ENCODE results near the gene ABCC8. TPM values are rescaled to one million over a fixed set of nuclear protein-coding genes. Genes with fewer than 3 reads are reported as not detected.

Gene ABCC8
- total RNA-seq, 1 experiment from 2014 or later: 2.4 TPM

DNA sequence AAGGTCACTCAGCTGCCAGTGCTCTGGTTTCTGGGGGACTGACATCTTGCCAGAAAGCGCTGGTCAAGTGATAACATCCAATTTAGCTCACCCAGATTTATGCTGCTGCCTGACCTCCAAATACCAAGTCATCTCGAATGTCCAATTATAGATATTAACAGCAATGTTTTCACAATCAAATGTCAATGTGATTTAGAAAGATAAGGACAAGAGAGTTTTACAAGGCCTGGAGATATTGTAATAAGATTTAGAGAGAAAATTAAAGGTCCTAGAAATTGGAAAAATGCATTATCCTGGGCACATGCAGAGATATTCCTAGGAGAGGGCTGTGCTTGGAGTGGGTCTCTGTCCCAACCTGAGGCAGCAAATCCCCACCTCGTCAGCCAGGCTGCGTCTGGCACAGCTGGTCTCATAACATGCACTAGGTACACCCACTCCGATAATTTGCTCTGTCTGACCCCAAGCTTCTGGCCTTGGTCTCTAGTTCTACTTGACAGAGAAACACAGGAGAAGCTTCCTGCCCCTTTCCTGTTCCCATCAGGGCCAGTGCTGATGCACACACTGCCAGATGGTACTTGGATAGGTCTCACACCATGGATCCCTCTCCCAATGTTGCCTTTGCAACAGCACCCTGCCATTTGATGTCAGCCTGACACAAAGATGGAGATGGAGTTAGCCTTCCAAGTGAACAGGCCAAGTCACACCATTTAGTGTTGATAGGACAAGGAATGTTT, 39.0 kb upstream of the ABCC8 start:
- H3K27ac ChIP-seq (ENCODE audit: insufficient read length, low read depth, low read length): no peak overlapping the region
- H2BK5ac ChIP-seq (ENCODE audit: insufficient read length, low read length): no peak overlapping the region
- no peak overlapping the region for H3K9ac ChIP-seq (ENCODE audit: extremely low read depth, insufficient read length, low read length)
- no peaks in the 10 kb centered on the region; the same call in 1 of the 2 replicates for H3K27me3 ChIP-seq (ENCODE audit: insufficient read depth, low read length)
- no peak overlapping the region for H2AK5ac ChIP-seq (ENCODE audit: insufficient read length, low read length)
- no peak overlapping the region for H2BK15ac ChIP-seq (ENCODE audit: low read depth, low read length)
- Mint-ChIP-seq H3K27me3 (ENCODE audit: low read depth) (peaks cover 4% of the 10 kb centered on the region), H3K4me1 (peaks cover 21 to 25% of the 10 kb centered on the region in 2 experiments), H3K36me3 (ENCODE audit: insufficient read depth in 1 of 3, low read depth in 3 of 3) (peaks cover 2 to 4% (median 3%) of the 10 kb centered on the region in 3 experiments; a peak in 4 of 7 replicates), H3K9me3 (no peaks in the 10 kb centered on the region), H3K4me3 (no peak overlapping the region), H3K27ac (no peak overlapping the region; a peak in 1 of 7 replicates)
- no peak overlapping the region for H3K4ac ChIP-seq (ENCODE audit: low read depth, low read length)
- peaks cover 4% of the 10 kb centered on the region; the same call in 1 of the 2 replicates for H3K4me1 ChIP-seq (ENCODE audit: insufficient read depth, low read length)
- H3K56ac ChIP-seq (ENCODE audit: insufficient read length, low read depth, low read length): no peak overlapping the region
- DNase-seq: no peak
- no peaks in the 10 kb centered on the region for H3K9me3 ChIP-seq (ENCODE audit: control insufficient read depth, low read depth, low read length)
- TF ChIP-seq, protein P1, sequence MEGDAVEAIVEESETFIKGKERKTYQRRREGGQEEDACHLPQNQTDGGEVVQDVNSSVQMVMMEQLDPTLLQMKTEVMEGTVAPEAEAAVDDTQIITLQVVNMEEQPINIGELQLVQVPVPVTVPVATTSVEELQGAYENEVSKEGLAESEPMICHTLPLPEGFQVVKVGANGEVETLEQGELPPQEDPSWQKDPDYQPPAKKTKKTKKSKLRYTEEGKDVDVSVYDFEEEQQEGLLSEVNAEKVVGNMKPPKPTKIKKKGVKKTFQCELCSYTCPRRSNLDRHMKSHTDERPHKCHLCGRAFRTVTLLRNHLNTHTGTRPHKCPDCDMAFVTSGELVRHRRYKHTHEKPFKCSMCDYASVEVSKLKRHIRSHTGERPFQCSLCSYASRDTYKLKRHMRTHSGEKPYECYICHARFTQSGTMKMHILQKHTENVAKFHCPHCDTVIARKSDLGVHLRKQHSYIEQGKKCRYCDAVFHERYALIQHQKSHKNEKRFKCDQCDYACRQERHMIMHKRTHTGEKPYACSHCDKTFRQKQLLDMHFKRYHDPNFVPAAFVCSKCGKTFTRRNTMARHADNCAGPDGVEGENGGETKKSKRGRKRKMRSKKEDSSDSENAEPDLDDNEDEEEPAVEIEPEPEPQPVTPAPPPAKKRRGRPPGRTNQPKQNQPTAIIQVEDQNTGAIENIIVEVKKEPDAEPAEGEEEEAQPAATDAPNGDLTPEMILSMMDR (conservative IDR thresholded peaks at IDR 0.05): no peak
- no peak overlapping the region for H2AFZ ChIP-seq (ENCODE audit: low read length)
- H3K14ac ChIP-seq (ENCODE audit: insufficient read depth, low read length): no peak overlapping the region
- no peak overlapping the region for H3K18ac ChIP-seq (ENCODE audit: insufficient read length, low read depth, low read length)
- H3K79me1 ChIP-seq (ENCODE audit: insufficient read depth, low read depth, low read length, poor library complexity, severe bottlenecking): no peaks in the 10 kb centered on the region
- H2BK12ac ChIP-seq (ENCODE audit: insufficient read length, low read depth, low read length): no peak overlapping the region
- H4K8ac ChIP-seq (replicated peaks; ENCODE audit: insufficient read length, low read depth, low read length): no peak overlapping the region
- H2BK20ac ChIP-seq (ENCODE audit: low read depth, low read length, poor library complexity, severe bottlenecking): no peak overlapping the region
- no peaks in the 10 kb centered on the region for H3K79me2 ChIP-seq (ENCODE audit: insufficient read depth, low read length)
- no peak overlapping the region for H2BK120ac ChIP-seq (ENCODE audit: low read depth, low read length, poor library complexity, severe bottlenecking)
- no peaks in the 10 kb centered on the region for H3K23me2 ChIP-seq (ENCODE audit: insufficient read length, low read depth, low read length, poor library complexity, severe bottlenecking)
- no peak overlapping the region for H3K4me2 ChIP-seq (ENCODE audit: insufficient read depth, insufficient read length, low read length)
- H4K20me1 ChIP-seq (ENCODE audit: control insufficient read depth, insufficient read depth, insufficient read length): no peaks in the 10 kb centered on the region
- no peak overlapping the region for H4K5ac ChIP-seq (ENCODE audit: insufficient read length, low read depth, low read length)
- no peak overlapping the region for H4K91ac ChIP-seq (ENCODE audit: insufficient read length, low read depth, low read length)
- WGBS (ENCODE audit: extremely low coverage, insufficient read length, low lambda C conversion rate): no CpG with 5 or more reads among the region's 5 CpGs
- H3T11ph ChIP-seq (ENCODE audit: low read length): no peak overlapping the region
- H3K23ac ChIP-seq (ENCODE audit: insufficient read length, low read depth, low read length): no peak overlapping the region

Measured in H9 (cell line).